ENCODE results near the gene HOXA3. TPM values are rescaled to one million over a fixed set of nuclear protein-coding genes. Genes with fewer than 3 reads are reported as not detected.

The HOXA3 gene
- total and polyA plus RNA-seq, 2 of the 13 experiments (the other 11 are each of a cell fraction or from before 2014, with no cell fraction given), result 2.9 to 4.6 TPM

GRCh38 chr7:27196287-27196767, 43.9 kb upstream of the HOXA3 start (continued):
- TF ChIP-seq ARID5B (CRISPR knock-in tag; IDR thresholded peaks at IDR 0.05), result peak; percentile 46
- TF ChIP-seq PITX1 (CRISPR knock-in tag; IDR thresholded peaks at IDR 0.05), result 0 out of 2 replicates have a peak, but pooled peaks have one; percentile 18
- peak; percentile 85 for TF ChIP-seq CTCF (CRISPR knock-in tag; IDR thresholded peaks at IDR 0.05)

- Histone ChIP-seq H3K9me3 (ENCODE audit: low read length) (no peaks in the 10 kb centered on the region), H3K9ac (ENCODE audit: insufficient read depth, low read depth, low read length) (no peak overlapping the region), H3K36me3 (replicated peaks in 1 of 2; ENCODE audit: control insufficient read depth in 1 of 2, insufficient read depth in 2 of 2, low read length in 2 of 2) (no peaks in the 10 kb centered on the region), H2AFZ (ENCODE audit: low read length) (no peak overlapping the region), H3K4me3 (replicated peaks in 1 of 3; ENCODE audit: insufficient read depth in 1 of 3, low read depth in 2 of 3, low read length in 3 of 3) (no peak overlapping the region), H4K20me1 (ENCODE audit: insufficient read depth, low read length) (peaks cover 3% of the 10 kb centered on the region; the same call in 1 of the 2 replicates), H3K27ac (ENCODE audit: extremely low read length, insufficient read depth, low read length) (no peak overlapping the region), H3K4me2 (ENCODE audit: low read depth, low read length) (no peak overlapping the region), H3K79me2 (ENCODE audit: insufficient read depth, low read length) (no peaks in the 10 kb centered on the region), H3K4me1 (ENCODE audit: insufficient read depth, low read length) (peaks cover 15% of the 10 kb centered on the region), H3K27me3 (ENCODE audit: control insufficient read depth in 1 of 2, insufficient read depth in 2 of 2, low read length in 2 of 2) (peaks cover 9 to 63% of the 10 kb centered on the region in 2 experiments)
- ATAC-seq (no peak), DNase-seq (ENCODE audit: low spot score) (no peak), FAIRE-seq (no peak)
- BruUV-seq (replicated peaks), result no TSS peak
- ChIA-PET POLR2A (no interaction called here), CTCF (ENCODE audit: low intra/inter-chr PET ratio, low total read pairs) (interaction anchor here (2.5 to 2.8 kb wide), 2 partner anchors 727 to 825 kb away, joined by 17 to 22 read pairs; no protein-coding TSS in a partner anchor)
- TF ChIP-seq CTCF (CRISPR knock-in tag; IDR thresholded peaks at IDR 0.05) (no peak), ATM (IDR thresholded peaks at IDR 0.05; ENCODE audit: borderline replicate concordance) (no peak), HMG20B (CRISPR knock-in tag; conservative IDR thresholded peaks at IDR 0.05) (no peak)
- 40% methylated on average over 9 of the region's 9 CpGs for WGBS (ENCODE audit: low lambda C conversion rate)
- in situ Hi-C loops (cut with HindIII; ENCODE audit: extremely low pct_ligation_motif_present, low pct_unique_long_range_greater_than_20kb), result no loop called here
- intact Hi-C loops (cut with micrococcal nuclease; ENCODE audit: unreplicated experiment), result loop anchor here (5.0 to 10.0 kb wide), 2 partner anchors 410 to 577 kb away; no protein-coding TSS in a partner anchor
These were observed 42.5 kb upstream of the HOXA3 start for GRCh38 chr7:27194686-27195379.

Data from HepG2 (cell line).